ENCODE results near the gene SCYGR4. TPM values are rescaled to one million over a fixed set of nuclear protein-coding genes. Genes with fewer than 3 reads are reported as not detected.

SCYGR4 gene
- polyA plus RNA-seq, 3 donors: not detected

- Histone ChIP-seq H3K9ac (ENCODE audit: insufficient read depth, low read length, poor library complexity, severe bottlenecking) (no peak overlapping the region), H3K36me3 (replicated peaks in 1 of 2; ENCODE audit: control insufficient read depth in 1 of 2, insufficient read depth in 2 of 2, low read length in 2 of 2) (no peaks in the 10 kb centered on the region), H3K9me3 (replicated peaks in 1 of 2; ENCODE audit: control insufficient read depth in 1 of 2, insufficient read depth in 1 of 2, low read length in 2 of 2) (no peaks in the 10 kb centered on the region), H4K20me1 (ENCODE audit: insufficient read depth, low read length) (no peaks in the 10 kb centered on the region), H2AFZ (ENCODE audit: insufficient read depth, low read depth, low read length, poor library complexity, severe bottlenecking) (no peak overlapping the region), H3K79me2 (ENCODE audit: insufficient read depth, low read length) (no peaks in the 10 kb centered on the region), H3K4me2 (replicated peaks; ENCODE audit: extremely low read depth, low read length, poor library complexity, severe bottlenecking) (no peak overlapping the region), H3K27ac (ENCODE audit: low read depth in 1 of 2, low read length in 2 of 2) (no peak overlapping the region), H3K4me3 (replicated peaks in 1 of 3; ENCODE audit: low read depth in 2 of 3, low read length in 3 of 3) (no peak overlapping the region), H3K4me1 (ENCODE audit: control insufficient read depth in 1 of 2, insufficient read depth in 2 of 2, low read length in 2 of 2) (peaks cover 16% of the 10 kb centered on the region in 2 donors), H3K27me3 (ENCODE audit: control insufficient read depth in 2 of 2, insufficient read depth in 2 of 2, low read length in 2 of 2) (peaks cover 32 to 35% of the 10 kb centered on the region in 2 donors)
- H3K36me3 Mint-ChIP-seq: no peaks in the 10 kb centered on the region
- no CpG with 5 or more reads among the region's 2 CpGs for WGBS (ENCODE audit: insufficient coverage)
- peak overlapping the region in 1 of 2 donors; percentile 81 for H3K4me3 Mint-ChIP-seq
- DNase-seq: no peak
- H3K4me1 Mint-ChIP-seq: peaks cover 20% of the 10 kb centered on the region
- intact Hi-C loops (cut with micrococcal nuclease): no loop called here
- TF ChIP-seq, protein P1, sequence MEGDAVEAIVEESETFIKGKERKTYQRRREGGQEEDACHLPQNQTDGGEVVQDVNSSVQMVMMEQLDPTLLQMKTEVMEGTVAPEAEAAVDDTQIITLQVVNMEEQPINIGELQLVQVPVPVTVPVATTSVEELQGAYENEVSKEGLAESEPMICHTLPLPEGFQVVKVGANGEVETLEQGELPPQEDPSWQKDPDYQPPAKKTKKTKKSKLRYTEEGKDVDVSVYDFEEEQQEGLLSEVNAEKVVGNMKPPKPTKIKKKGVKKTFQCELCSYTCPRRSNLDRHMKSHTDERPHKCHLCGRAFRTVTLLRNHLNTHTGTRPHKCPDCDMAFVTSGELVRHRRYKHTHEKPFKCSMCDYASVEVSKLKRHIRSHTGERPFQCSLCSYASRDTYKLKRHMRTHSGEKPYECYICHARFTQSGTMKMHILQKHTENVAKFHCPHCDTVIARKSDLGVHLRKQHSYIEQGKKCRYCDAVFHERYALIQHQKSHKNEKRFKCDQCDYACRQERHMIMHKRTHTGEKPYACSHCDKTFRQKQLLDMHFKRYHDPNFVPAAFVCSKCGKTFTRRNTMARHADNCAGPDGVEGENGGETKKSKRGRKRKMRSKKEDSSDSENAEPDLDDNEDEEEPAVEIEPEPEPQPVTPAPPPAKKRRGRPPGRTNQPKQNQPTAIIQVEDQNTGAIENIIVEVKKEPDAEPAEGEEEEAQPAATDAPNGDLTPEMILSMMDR (IDR thresholded peaks at IDR 0.05): no peak
- peaks cover 24 to 46% (median 38%) of the 10 kb centered on the region in 3 donors for H3K27me3 Mint-ChIP-seq (ENCODE audit: low read depth in 3 of 3)
- peaks cover 0 to 2% (median 0%) of the 10 kb centered on the region in 7 donors for H3K9me3 Mint-ChIP-seq
- no peak overlapping the region for H3K27ac Mint-ChIP-seq
These were observed 7.2 kb upstream of the SCYGR4 start for GRCh38 chr2:227610123-227610522.

- WGBS (ENCODE audit: insufficient coverage): 86% methylated on average over 7 of the region's 11 CpGs
- H3K4me3 Mint-ChIP-seq: no peak overlapping the region
These were observed 4.6 kb upstream of the SCYGR4 start for GRCh38 chr2:227612546-227613271.

More at GRCh38 chr2:227612546-227613271, 4.6 kb upstream of the SCYGR4 start:
- intact Hi-C loops (cut with micrococcal nuclease): no loop called here
- no peaks in the 10 kb centered on the region for H3K9me3 ChIP-seq (replicated peaks in 1 of 2; ENCODE audit: control insufficient read depth in 1 of 2, insufficient read depth in 1 of 2, low read length in 2 of 2)
- H3K79me2 ChIP-seq (ENCODE audit: insufficient read depth, low read length): no peaks in the 10 kb centered on the region
- H3K4me1 ChIP-seq (ENCODE audit: control insufficient read depth in 1 of 2, insufficient read depth in 2 of 2, low read length in 2 of 2): peaks cover 14% of the 10 kb centered on the region in 2 donors
- no peaks in the 10 kb centered on the region for H4K20me1 ChIP-seq (ENCODE audit: insufficient read depth, low read length)
- TF ChIP-seq, protein P1 (IDR thresholded peaks at IDR 0.05): no peak
- no peak overlapping the region for H3K4me2 ChIP-seq (replicated peaks; ENCODE audit: extremely low read depth, low read length, poor library complexity, severe bottlenecking)
- peaks cover 17% of the 10 kb centered on the region for H3K4me1 Mint-ChIP-seq
- no peak overlapping the region for H3K4me3 ChIP-seq (replicated peaks in 1 of 3; ENCODE audit: low read depth in 2 of 3, low read length in 3 of 3)
- H2AFZ ChIP-seq (ENCODE audit: insufficient read depth, low read depth, low read length, poor library complexity, severe bottlenecking): no peak overlapping the region
- peaks cover 24 to 26% of the 10 kb centered on the region in 2 donors for H3K27me3 ChIP-seq (ENCODE audit: control insufficient read depth in 2 of 2, insufficient read depth in 2 of 2, low read length in 2 of 2)
- no peak overlapping the region for H3K27ac ChIP-seq (ENCODE audit: low read depth in 1 of 2, low read length in 2 of 2)
- no peak for DNase-seq
- H3K27me3 Mint-ChIP-seq (ENCODE audit: low read depth in 3 of 3): peaks cover 21 to 43% (median 29%) of the 10 kb centered on the region in 3 donors
- H3K36me3 Mint-ChIP-seq: no peaks in the 10 kb centered on the region
- H3K9me3 Mint-ChIP-seq: peaks cover 0 to 2% (median 0%) of the 10 kb centered on the region in 7 donors
- no peaks in the 10 kb centered on the region for H3K36me3 ChIP-seq (replicated peaks in 1 of 2; ENCODE audit: control insufficient read depth in 1 of 2, insufficient read depth in 2 of 2, low read length in 2 of 2)
- H3K27ac Mint-ChIP-seq: peak overlapping the region in 2 of 7 donors; percentile 17 to 75
- H3K9ac ChIP-seq (ENCODE audit: insufficient read depth, low read length, poor library complexity, severe bottlenecking): no peak overlapping the region
